Measurements from ENCODE around the gene RUFY3.
"Not testable (repeated sequence)": the region's sequence is repeated elsewhere in the genome, so short reads cannot be mapped to it uniquely, and the experiment has no call there.

Gene RUFY3

DNA sequence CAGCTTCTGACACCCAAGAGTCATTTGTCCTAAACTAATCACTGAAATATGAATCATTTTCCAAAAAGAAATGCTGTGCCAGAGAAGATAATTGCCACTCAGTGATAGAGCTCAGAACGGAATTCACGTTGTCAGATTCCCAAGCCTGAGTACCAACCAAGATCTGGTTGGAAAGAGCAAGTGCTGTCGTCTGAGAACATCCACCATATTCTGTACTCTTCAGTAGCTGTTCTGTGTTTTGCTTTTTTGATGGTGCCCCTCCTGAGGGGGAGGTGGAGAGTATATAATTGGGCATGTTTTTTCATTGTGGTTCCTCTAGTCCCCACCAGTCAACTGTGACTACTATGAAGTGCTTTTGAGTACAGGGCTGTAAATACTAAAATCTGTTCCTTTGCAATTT lies 13.2 kb downstream of the RUFY3 start:
- no peaks in the 10 kb centered on the region for H3K9me3 Mint-ChIP-seq

GRCh38 chr4:70735915-70736314 lies 14.2 kb downstream of the RUFY3 start:
- H3K9me3 Mint-ChIP-seq; intact Hi-C loops (cut with micrococcal nuclease); H3K36me3 Mint-ChIP-seq (ENCODE audit: low read depth); H3K4me3 Mint-ChIP-seq; H3K27me3 Mint-ChIP-seq: not testable (repeated sequence)
- peak overlapping the region; percentile 41 for H3K27ac Mint-ChIP-seq
- H3K4me1 Mint-ChIP-seq (ENCODE audit: low read depth): peaks cover 15% of the 10 kb centered on the region

More for the DNA sequence above, 13.2 kb downstream of the RUFY3 start:
- intact Hi-C loops (cut with micrococcal nuclease): no loop called here
- H3K4me1 Mint-ChIP-seq (ENCODE audit: low read depth): peaks cover 15% of the 10 kb centered on the region
- peak overlapping the region; percentile 83 for H3K27ac Mint-ChIP-seq
- no peaks in the 10 kb centered on the region for H3K36me3 Mint-ChIP-seq (ENCODE audit: low read depth)
- H3K27me3 Mint-ChIP-seq: no peaks in the 10 kb centered on the region
- peak overlapping the region; percentile 67 for H3K4me3 Mint-ChIP-seq

- no peaks in the 10 kb centered on the region for H3K9me3 Mint-ChIP-seq
- H3K4me3 Mint-ChIP-seq: no peak overlapping the region
- H3K27ac Mint-ChIP-seq: no peak overlapping the region
- intact Hi-C loops (cut with micrococcal nuclease): no loop called here
- peaks cover 15% of the 10 kb centered on the region for H3K4me1 Mint-ChIP-seq (ENCODE audit: low read depth)
- H3K27me3 Mint-ChIP-seq: no peaks in the 10 kb centered on the region
- H3K36me3 Mint-ChIP-seq (ENCODE audit: low read depth): no peaks in the 10 kb centered on the region
These were observed 15.2 kb downstream of the RUFY3 start for GRCh38 chr4:70737006-70737405.

- intact Hi-C loops (cut with micrococcal nuclease): no loop called here
- no peak overlapping the region for H3K4me3 Mint-ChIP-seq
- no peak overlapping the region for H3K27ac Mint-ChIP-seq
- H3K36me3 Mint-ChIP-seq (ENCODE audit: low read depth): no peaks in the 10 kb centered on the region
- no peaks in the 10 kb centered on the region for H3K9me3 Mint-ChIP-seq
- peaks cover 19% of the 10 kb centered on the region for H3K4me1 Mint-ChIP-seq (ENCODE audit: low read depth)
- no peaks in the 10 kb centered on the region for H3K27me3 Mint-ChIP-seq
These were observed 15.6 kb downstream of the RUFY3 start for GRCh38 chr4:70737409-70737808.

DNA sequence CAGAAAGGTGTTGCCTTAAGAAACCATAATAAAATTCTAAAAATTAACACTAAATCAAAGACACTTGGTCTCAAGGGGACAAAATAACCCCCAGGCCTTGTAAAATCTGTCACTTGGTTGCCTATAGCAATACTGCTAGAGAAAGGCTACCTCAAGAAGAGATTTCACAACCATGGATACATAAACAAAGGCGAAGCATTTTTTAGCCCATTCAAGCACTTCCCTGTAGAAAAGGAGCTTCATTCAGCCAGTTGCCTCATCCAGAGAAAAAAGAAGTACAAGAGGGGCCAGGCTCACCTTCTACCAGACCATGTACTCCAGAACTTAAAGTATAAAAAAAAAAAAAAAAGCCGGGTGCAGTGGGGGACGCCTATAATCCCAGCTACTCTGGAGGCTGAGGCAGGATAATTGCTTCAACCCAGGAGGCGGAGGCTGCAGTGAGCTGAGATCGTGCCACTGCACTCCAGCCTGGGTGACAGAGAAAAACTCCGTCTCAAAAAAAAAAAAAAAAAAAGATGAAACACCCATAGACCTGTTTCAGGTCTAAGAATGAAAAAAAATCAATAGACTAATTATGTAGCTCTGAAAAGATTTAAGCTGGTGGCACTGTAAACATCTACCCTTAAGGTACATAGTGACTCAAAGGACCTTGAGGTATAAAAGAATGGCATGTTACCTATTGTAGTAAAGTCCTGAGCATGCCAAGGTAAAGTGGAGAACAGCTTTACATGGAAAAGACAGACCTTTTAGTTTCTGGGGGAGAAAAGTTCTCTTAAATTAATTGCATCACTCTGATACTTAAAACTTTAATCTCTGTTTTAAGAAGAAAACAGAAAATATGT lies 18.0 kb downstream of the RUFY3 start:
- intact Hi-C loops (cut with micrococcal nuclease): no loop called here
- Mint-ChIP-seq H3K27ac (no peak overlapping the region), H3K27me3 (no peaks in the 10 kb centered on the region)

DNA sequence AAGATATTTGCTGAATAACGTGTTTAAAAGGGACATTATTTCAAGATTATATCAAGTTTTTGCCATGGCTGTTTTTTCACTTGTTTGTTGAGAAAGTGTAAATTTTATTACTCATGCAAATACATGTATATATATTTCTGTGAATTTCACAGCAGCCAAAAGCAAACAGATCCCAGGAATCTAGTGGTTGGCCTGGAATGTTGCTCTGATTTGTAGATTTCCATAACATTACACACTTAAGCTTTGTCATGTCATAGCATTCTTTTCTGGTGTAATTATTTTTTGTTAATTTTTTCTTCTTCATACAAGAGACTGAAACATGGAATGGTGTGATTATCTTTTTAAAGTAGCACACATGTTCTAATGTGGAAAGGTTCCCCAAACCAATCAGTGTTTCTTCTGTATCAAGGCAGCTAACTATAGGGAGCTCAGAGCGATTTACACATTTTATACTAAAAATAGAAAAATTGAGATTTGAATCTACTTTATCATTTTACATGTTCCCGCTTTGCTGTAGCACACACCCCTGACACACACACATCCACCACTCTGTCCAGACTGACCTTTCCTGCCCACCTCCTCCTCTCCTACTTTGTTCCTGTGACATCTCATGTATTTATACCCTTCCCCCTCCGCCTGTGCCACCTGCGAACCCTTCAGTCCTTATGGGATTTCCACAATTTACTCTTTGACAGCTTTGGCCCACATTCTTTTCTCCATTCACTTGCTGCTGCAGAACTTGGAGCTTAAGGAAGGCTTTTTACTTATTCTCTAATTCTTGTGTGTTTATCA lies 20.3 kb downstream of the RUFY3 start:
- Mint-ChIP-seq H3K9me3 (no peaks in the 10 kb centered on the region), H3K36me3 (ENCODE audit: low read depth) (no peaks in the 10 kb centered on the region), H3K4me1 (ENCODE audit: low read depth) (peaks cover 11% of the 10 kb centered on the region), H3K4me3 (no peak overlapping the region), H3K27me3 (no peaks in the 10 kb centered on the region), H3K27ac (no peak overlapping the region)
- intact Hi-C loops (cut with micrococcal nuclease): no loop called here

More for the DNA sequence above, 18.0 kb downstream of the RUFY3 start:
- H3K9me3 Mint-ChIP-seq: no peaks in the 10 kb centered on the region
- H3K36me3 Mint-ChIP-seq (ENCODE audit: low read depth): no peaks in the 10 kb centered on the region
- H3K4me3 Mint-ChIP-seq: no peak overlapping the region
- H3K4me1 Mint-ChIP-seq (ENCODE audit: low read depth): peaks cover 18% of the 10 kb centered on the region

DNA sequence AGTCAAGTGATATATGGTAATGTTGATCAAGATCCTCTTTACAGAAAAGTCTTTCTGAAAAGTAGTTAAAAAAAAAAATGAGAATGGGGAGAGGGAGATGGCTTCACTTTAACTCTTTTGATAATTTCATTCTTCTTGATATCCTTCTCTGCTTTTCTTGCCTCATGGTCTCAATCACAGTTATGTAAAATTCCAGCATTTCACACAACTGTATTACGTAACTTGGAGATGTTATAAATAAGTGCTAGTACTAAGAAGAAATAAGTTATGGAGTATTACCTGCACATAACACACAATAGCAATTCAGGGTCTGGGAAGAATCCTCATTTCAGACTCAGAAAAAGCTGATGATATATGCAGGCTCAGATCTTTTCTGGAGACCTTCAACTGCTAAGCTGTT lies 22.0 kb downstream of the RUFY3 start:
- Mint-ChIP-seq H3K9me3 (no peaks in the 10 kb centered on the region), H3K27ac (no peak overlapping the region), H3K27me3 (no peaks in the 10 kb centered on the region)

GRCh38 chr4:70746179-70746839 lies 24.5 kb downstream of the RUFY3 start:
- no peak overlapping the region for H3K4me3 Mint-ChIP-seq
- intact Hi-C loops (cut with micrococcal nuclease): loop anchor here (5.0 kb wide), 1 partner anchor 34 kb away; no protein-coding TSS in a partner anchor
- no peaks in the 10 kb centered on the region for H3K9me3 Mint-ChIP-seq
- H3K27ac Mint-ChIP-seq: no peak overlapping the region
- H3K27me3 Mint-ChIP-seq: no peaks in the 10 kb centered on the region
- no peaks in the 10 kb centered on the region for H3K36me3 Mint-ChIP-seq (ENCODE audit: low read depth)
- H3K4me1 Mint-ChIP-seq (ENCODE audit: low read depth): peaks cover 29% of the 10 kb centered on the region

More for the DNA sequence above, 22.0 kb downstream of the RUFY3 start:
- no peak overlapping the region for H3K4me3 Mint-ChIP-seq
- peaks cover 26% of the 10 kb centered on the region for H3K4me1 Mint-ChIP-seq (ENCODE audit: low read depth)
- H3K36me3 Mint-ChIP-seq (ENCODE audit: low read depth): no peaks in the 10 kb centered on the region
- intact Hi-C loops (cut with micrococcal nuclease): no loop called here

DNA sequence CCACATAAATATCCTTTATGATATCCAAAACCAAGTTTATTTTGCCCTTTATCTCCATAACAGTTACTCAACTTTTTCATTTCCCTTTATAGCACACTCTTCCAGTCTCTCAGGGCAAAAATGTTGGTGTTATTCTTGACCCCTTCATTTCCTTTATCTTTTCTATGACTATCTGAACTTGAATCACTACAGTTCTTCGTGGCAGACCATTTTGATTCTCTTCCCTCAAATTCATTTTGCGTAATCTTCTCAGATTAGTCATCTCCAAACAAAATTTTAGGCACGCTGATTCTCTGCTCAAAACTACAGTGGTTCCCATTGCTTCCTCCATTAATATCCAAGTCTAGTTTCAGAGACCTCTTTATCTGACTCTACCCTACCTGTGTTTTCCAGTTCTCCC lies 26.1 kb downstream of the RUFY3 start:
- Mint-ChIP-seq H3K9me3 (no peaks in the 10 kb centered on the region), H3K4me1 (ENCODE audit: low read depth) (peaks cover 32% of the 10 kb centered on the region), H3K4me3 (no peak overlapping the region), H3K27me3 (no peaks in the 10 kb centered on the region), H3K36me3 (ENCODE audit: low read depth) (no peaks in the 10 kb centered on the region), H3K27ac (no peak overlapping the region)
- intact Hi-C loops (cut with micrococcal nuclease): loop anchor here (5.0 kb wide), 1 partner anchor 36 kb away; no protein-coding TSS in a partner anchor

- Mint-ChIP-seq H3K4me3 (no peak overlapping the region), H3K36me3 (ENCODE audit: low read depth) (no peaks in the 10 kb centered on the region), H3K9me3 (no peaks in the 10 kb centered on the region), H3K27ac (no peak overlapping the region), H3K27me3 (no peaks in the 10 kb centered on the region), H3K4me1 (ENCODE audit: low read depth) (peaks cover 39% of the 10 kb centered on the region)
- intact Hi-C loops (cut with micrococcal nuclease): loop anchor here (5.0 kb wide), 1 partner anchor 37 kb away; no protein-coding TSS in a partner anchor
These were observed 27.5 kb downstream of the RUFY3 start for GRCh38 chr4:70749313-70749712.

GRCh38 chr4:70752236-70752635 lies 30.5 kb downstream of the RUFY3 start:
- no peaks in the 10 kb centered on the region for H3K27me3 Mint-ChIP-seq
- peaks cover 13% of the 10 kb centered on the region for H3K9me3 Mint-ChIP-seq
- no peak overlapping the region for H3K4me3 Mint-ChIP-seq
- no peak overlapping the region for H3K27ac Mint-ChIP-seq
- H3K4me1 Mint-ChIP-seq (ENCODE audit: low read depth): peaks cover 38% of the 10 kb centered on the region
- peaks cover 12% of the 10 kb centered on the region for H3K36me3 Mint-ChIP-seq (ENCODE audit: low read depth)
- intact Hi-C loops (cut with micrococcal nuclease): no loop called here

DNA sequence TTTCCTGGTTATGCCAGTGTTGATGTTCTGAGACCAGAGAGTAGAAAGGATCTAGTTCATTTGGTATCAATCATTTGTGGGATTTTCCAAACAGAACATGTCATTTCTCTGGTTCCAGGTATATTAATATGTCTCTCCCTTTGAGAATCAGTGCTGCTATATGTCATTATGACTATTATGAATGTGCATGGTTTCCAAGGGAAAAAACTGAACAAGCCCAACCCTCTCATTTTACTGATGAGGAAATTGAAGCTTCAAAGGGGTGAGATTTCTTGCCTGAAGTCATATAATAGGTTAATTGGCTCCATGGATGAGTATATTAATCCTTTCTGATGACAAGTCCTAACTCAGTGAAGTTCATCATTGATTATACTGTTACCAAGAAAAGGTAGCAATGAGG lies 31.9 kb downstream of the RUFY3 start:
- peaks cover 12% of the 10 kb centered on the region for H3K36me3 Mint-ChIP-seq (ENCODE audit: low read depth)
- peaks cover 13% of the 10 kb centered on the region for H3K9me3 Mint-ChIP-seq
- peaks cover 24% of the 10 kb centered on the region for H3K4me1 Mint-ChIP-seq (ENCODE audit: low read depth)
- H3K27me3 Mint-ChIP-seq: no peaks in the 10 kb centered on the region
- no peak overlapping the region for H3K27ac Mint-ChIP-seq
- intact Hi-C loops (cut with micrococcal nuclease): no loop called here
- no peak overlapping the region for H3K4me3 Mint-ChIP-seq

- intact Hi-C loops (cut with micrococcal nuclease): no loop called here
- Mint-ChIP-seq H3K27me3 (no peaks in the 10 kb centered on the region), H3K9me3 (peaks cover 13% of the 10 kb centered on the region), H3K4me3 (peak overlapping the region; percentile 32), H3K4me1 (ENCODE audit: low read depth) (peaks cover 28% of the 10 kb centered on the region), H3K27ac (peak overlapping the region; percentile 60), H3K36me3 (ENCODE audit: low read depth) (peaks cover 12% of the 10 kb centered on the region)
These were observed 32.7 kb downstream of the RUFY3 start for GRCh38 chr4:70754470-70754869.

All from dendritic cell treated with granulocyte-macrophage colony-stimulating factor and Interleukin-4, amounts not matched to agents 40 ng/mL and 50 ng/mL, for 4 days (primary cell).